Left ventricle myocardium inferior (tissue), 1 donor: ENCODE measurements around the gene CNOT2. TPM values are rescaled to one million over a fixed set of nuclear protein-coding genes. Genes with fewer than 3 reads are reported as not detected.
A peak's percentile ranks its signal among the peaks of the same experiment; 100 is the strongest.

Experiments
- DNase-seq: peaks from one replicate; pipeline ENCODE4 v3.0.0-alpha.2; 2020
- H3K27ac ChIP-seq: fragments of 200-600 bp; replicated peaks from 2 replicates; pipeline ENCODE4 v1.8.0; 2021
- H3K27me3 ChIP-seq: fragments of 200-600 bp; 2 replicates; pipeline ENCODE4 v1.8.0; 2021; ENCODE audit warnings: low read depth
- H3K36me3 ChIP-seq: fragments of 200-600 bp; 2 replicates; pipeline ENCODE4 v1.8.0; 2021
- H3K4me1 ChIP-seq: fragments of 200-600 bp; 2 replicates; pipeline ENCODE4 v1.8.0; 2021
- H3K4me3 ChIP-seq: fragments of 200-600 bp; 2 replicates; pipeline ENCODE4 v1.8.0; 2021; ENCODE audit warnings: mild to moderate bottlenecking, moderate library complexity
- H3K9me3 ChIP-seq: fragments of 200-600 bp; replicated peaks from 2 replicates; pipeline ENCODE4 v1.8.0; 2021
- intact Hi-C: fragments of 100-400 bp; cut with micrococcal nuclease; formaldehyde crosslinking; loops from one replicate; pipeline ENCODE4 v1.11.0; 2022
- total RNA-seq: library from RNA; stranded (reverse); fragmentation: NEBNext Ultra II Directional; extraction: Animal tissue kit (Norgen Biotek cat#: 25700); gene quantifications from one replicate; pipeline ENCODE4 v1.2.1, GENCODE V29; 2021
- TF ChIP-seq, protein P1 (sequence below): fragments of 200-600 bp; IDR thresholded peaks from 2 replicates; pipeline ENCODE4 v1.8.0; 2021; ENCODE audit warnings: antibody characterized with exemption, mild to moderate bottlenecking, borderline replicate concordance
- donor health status: DM: no; HTN: yes; CAD: no; lungs with severe emphysema.

The CNOT2 gene
- total RNA-seq, 1 donor from 2014 or later, result 33.0 TPM

DNA sequence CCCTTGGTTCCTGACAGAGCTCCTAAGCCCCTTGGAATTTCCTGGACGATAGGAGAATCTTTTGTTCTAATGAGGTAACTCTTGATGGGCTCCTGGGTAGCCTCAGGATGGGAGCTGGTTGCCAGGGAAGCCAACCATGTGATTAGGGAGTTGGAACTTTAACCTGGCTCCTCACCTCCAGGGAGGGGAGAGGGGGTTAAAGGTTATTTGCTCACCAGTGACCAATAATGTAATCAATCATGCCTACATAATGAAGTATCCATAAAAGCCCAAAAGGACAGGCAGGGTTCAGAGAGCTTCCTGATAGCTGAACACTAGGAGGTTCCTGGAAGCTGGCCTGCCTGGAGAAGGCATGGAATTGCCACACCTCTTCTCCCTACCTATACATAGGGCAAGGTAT, 6.2 kb upstream of the CNOT2 start:
- TF ChIP-seq, protein P1, sequence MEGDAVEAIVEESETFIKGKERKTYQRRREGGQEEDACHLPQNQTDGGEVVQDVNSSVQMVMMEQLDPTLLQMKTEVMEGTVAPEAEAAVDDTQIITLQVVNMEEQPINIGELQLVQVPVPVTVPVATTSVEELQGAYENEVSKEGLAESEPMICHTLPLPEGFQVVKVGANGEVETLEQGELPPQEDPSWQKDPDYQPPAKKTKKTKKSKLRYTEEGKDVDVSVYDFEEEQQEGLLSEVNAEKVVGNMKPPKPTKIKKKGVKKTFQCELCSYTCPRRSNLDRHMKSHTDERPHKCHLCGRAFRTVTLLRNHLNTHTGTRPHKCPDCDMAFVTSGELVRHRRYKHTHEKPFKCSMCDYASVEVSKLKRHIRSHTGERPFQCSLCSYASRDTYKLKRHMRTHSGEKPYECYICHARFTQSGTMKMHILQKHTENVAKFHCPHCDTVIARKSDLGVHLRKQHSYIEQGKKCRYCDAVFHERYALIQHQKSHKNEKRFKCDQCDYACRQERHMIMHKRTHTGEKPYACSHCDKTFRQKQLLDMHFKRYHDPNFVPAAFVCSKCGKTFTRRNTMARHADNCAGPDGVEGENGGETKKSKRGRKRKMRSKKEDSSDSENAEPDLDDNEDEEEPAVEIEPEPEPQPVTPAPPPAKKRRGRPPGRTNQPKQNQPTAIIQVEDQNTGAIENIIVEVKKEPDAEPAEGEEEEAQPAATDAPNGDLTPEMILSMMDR, result no peak
- Histone ChIP-seq H3K4me1 (peaks cover 16% of the 10 kb centered on the region), H3K27me3 (no peaks in the 10 kb centered on the region), H3K36me3 (peaks cover 46% of the 10 kb centered on the region), H3K4me3 (no peak overlapping the region), H3K27ac (no peak overlapping the region), H3K9me3 (no peaks in the 10 kb centered on the region)
- no peak for DNase-seq
- intact Hi-C loops, result no loop called here

DNA sequence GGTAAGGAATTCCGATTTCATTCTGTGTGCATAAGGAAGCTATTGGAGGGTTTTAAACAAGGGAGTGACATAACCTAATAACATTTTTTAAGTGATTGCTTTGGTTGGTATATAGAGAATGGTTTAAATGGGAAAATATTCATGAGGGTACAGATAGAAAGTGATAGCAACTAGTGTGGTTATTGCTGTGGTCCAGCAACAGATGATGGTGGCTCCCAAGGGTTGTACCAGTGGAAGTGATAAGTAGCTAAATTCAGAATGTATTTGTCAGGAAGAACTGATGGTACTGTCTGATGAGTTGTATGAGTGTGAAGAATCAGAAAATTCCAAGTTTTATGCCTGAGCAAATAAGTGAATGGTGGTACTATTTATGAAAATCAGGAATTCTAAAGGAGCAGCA, 2.6 kb upstream of the CNOT2 start:
- intact Hi-C loops, result loop anchor here (10.0 kb wide), 1 partner anchor 484 kb away; no protein-coding TSS in a partner anchor
- peaks cover 52% of the 10 kb centered on the region for H3K4me1 ChIP-seq
- no peak overlapping the region for H3K27ac ChIP-seq
- H3K4me3 ChIP-seq, result no peak overlapping the region
- TF ChIP-seq, protein P1, result no peak
- DNase-seq, result no peak
- H3K9me3 ChIP-seq, result no peaks in the 10 kb centered on the region
- H3K36me3 ChIP-seq, result peaks cover 46% of the 10 kb centered on the region
- no peaks in the 10 kb centered on the region for H3K27me3 ChIP-seq

DNA sequence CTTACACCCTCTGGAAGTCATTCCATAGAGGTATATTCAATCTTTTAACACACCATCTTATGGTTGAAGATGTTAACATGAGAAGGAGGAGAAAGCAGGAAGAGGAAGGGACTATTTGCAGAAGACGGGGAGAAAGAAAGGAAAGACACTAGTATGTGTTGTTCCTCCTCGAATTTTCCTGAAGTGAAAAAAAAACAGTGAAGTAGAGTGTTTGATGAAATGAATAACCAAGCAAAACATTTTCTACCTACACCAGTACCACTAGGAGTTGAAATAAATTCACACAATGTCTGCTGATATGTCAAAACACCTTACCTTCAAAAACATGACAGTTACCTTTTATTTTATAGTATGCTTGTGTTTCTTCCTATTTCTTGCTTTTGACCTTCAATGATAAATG, 1.4 kb upstream of the CNOT2 start:
- H3K27ac ChIP-seq, result no peak overlapping the region
- no peaks in the 10 kb centered on the region for H3K27me3 ChIP-seq
- H3K4me3 ChIP-seq, result peak overlapping the region; percentile 89
- H3K36me3 ChIP-seq, result peaks cover 44% of the 10 kb centered on the region
- intact Hi-C loops, result loop anchor here (10.0 kb wide), 1 partner anchor 483 kb away; no protein-coding TSS in a partner anchor
- H3K4me1 ChIP-seq, result peaks cover 64% of the 10 kb centered on the region
- TF ChIP-seq, protein P1, result no peak
- no peaks in the 10 kb centered on the region for H3K9me3 ChIP-seq
- DNase-seq, result no peak

DNA sequence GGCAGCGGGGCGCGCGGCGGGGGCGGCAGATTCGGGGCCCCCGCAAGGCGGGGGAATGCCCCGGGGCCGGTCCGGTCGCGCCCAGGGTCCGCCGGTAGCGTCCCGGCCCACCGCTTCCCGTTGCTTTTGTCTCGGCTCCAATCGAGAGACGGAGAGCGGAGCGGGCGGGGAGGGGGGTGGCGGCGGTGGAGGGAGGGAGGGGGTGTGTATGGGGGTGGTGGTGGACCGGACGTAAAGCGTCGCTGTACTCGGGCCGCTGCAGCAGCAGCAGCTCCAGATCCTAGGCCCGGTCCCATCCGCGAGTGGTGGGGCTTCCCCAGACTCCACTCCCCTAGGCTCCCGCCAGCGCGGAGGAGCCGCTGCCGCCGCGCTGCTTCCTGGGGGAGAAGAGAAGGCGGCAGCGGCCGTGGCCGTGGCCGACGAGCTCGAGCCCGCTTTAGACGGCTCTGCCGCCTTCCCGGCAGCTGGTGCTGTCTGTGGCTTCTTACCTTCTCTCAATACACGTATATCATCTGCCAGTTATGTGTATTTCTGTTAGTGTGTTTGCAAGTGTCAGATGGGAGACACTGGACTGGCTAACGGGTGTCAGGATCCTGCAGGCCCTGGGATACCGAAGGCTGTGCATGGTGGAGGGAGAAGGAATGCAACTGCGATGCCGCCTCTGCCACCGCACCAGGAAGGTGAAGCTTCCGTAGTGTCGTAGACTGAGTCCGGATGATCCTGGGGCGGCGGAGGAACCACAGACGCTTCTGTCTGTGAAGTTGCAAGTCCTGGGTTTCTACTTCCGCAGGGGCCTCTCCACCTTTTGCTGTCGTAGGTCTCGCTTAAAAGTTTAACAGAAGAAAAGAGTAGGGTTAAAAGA, 508 bp downstream of the CNOT2 start:
- DNase-seq, result peak; percentile 69
- TF ChIP-seq, protein P1, result no peak
- Histone ChIP-seq H3K27me3 (no peaks in the 10 kb centered on the region), H3K4me3 (peak overlapping the region; percentile 89), H3K4me1 (peaks cover 83% of the 10 kb centered on the region), H3K36me3 (peaks cover 27% of the 10 kb centered on the region), H3K9me3 (no peaks in the 10 kb centered on the region), H3K27ac (peak overlapping the region; percentile 96)
- intact Hi-C loops, result loop anchor here (10.0 kb wide), 1 partner anchor 481 kb away; no protein-coding TSS in a partner anchor

DNA sequence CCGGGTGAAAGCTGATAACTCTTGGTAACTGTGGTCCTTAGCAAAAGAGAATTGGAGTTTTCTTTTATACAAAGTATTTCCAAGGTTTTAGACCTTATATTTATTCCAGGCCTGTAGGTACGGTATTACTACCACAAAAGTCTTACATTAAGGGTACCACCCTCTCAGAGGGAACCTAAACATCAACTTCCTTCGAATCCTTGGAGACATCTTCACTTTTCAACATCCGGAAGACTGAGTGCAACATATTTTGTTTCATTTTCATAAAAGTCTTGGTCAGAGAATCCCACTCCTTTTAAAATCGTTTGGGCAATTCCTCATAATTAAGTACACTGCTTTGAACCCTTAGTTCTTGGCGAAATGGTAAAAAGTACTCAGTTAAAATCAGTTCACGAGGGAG, 1.2 kb downstream of the CNOT2 start:
- no peak for DNase-seq
- Histone ChIP-seq H3K4me1 (peaks cover 89% of the 10 kb centered on the region), H3K4me3 (peak overlapping the region; percentile 89), H3K36me3 (peaks cover 20% of the 10 kb centered on the region), H3K27me3 (no peaks in the 10 kb centered on the region), H3K9me3 (no peaks in the 10 kb centered on the region), H3K27ac (peak overlapping the region; percentile 96)
- TF ChIP-seq, protein P1, result no peak
- intact Hi-C loops, result loop anchor here (10.0 kb wide), 1 partner anchor 480 kb away; no protein-coding TSS in a partner anchor
